B cell (primary cell): ENCODE results near the gene TEX14. TPM values are rescaled to one million over a fixed set of nuclear protein-coding genes. Genes with fewer than 3 reads are reported as not detected.
"Not testable (repeated sequence)": the region's sequence is repeated elsewhere in the genome, so short reads cannot be mapped to it uniquely, and the experiment has no call there.

ENCODE experiments used
- ATAC-seq: fragments of 200-7000 bp; cut with Tn5 transposase; one replicate; pipeline ENCODE4 v1.10.0; 2021; ENCODE audit warnings: low read depth, mild to moderate bottlenecking, moderate number of reproducible peaks, moderate library complexity
- CTCF ChIA-PET: fragments of 350-600 bp; sonication (Branson Sonifier 250); formaldehyde crosslinking; loops from one replicate; lab custom pipeline; 2021; ENCODE audit warnings: antibody characterized with exemption, inconsistent platforms; lab: Charles Lee
- POLR2A ChIA-PET: fragments of 350-600 bp; sonication (Branson Sonifier 250); formaldehyde crosslinking; loops from one replicate; lab custom pipeline; 2021; ENCODE audit warnings: antibody characterized with exemption; lab: Charles Lee
- DNase-seq: peaks from one replicate; pipeline ENCODE4 v3.0.0; 2013
- H2AFZ ChIP-seq: 2 replicates; pipeline ENCODE4 v1.6.1; 2012; ENCODE audit warnings: mild to moderate bottlenecking, low read depth, low read length; ENCODE audit not compliant: insufficient read depth, poor library complexity, severe bottlenecking
- H3K27ac ChIP-seq, 2 donors: 1 replicate in 1 of 2; 2 replicates in 1 of 2; pipeline ENCODE4 v1.5.1; 2012 to 2013; ENCODE audit warnings: low read length in 2 of 2, mild to moderate bottlenecking in 2 of 2, moderate library complexity in 1 of 2
- H3K27me3 ChIP-seq, 4 experiments: fragments of 200-600 bp in 1 of 4; sonication (generic) in 1 of 4; replicated peaks in 1 of 4; 1 replicate in 2 of 4; 2 replicates in 2 of 4; pipeline versions ENCODE4 v1.6.1 to v1.7.0; 2013 to 2016; ENCODE audit warnings: low read length in 3 of 4, mild to moderate bottlenecking in 2 of 4, mixed read lengths in 1 of 4, moderate library complexity in 1 of 4; ENCODE audit not compliant: insufficient read depth in 4 of 4, control insufficient read depth in 3 of 4; ENCODE audit errors: control extremely low read depth in 1 of 4
- H3K36me3 ChIP-seq, 2 experiments: replicated peaks in 1 of 2; 1 replicate in 1 of 2; 2 replicates in 1 of 2; pipeline versions ENCODE4 v1.6.1 to v1.7.1; 2013; ENCODE audit warnings: low read length in 1 of 2; ENCODE audit not compliant: insufficient read depth in 2 of 2, control insufficient read depth in 1 of 2; ENCODE audit errors: control extremely low read depth in 1 of 2, extremely low read depth in 1 of 2
- H3K4me1 ChIP-seq, 2 donors: fragments of 200-600 bp in 1 of 2; sonication (generic) in 1 of 2; 1 replicate in 1 of 2; 2 replicates in 1 of 2; pipeline versions ENCODE4 v1.5.1 to v1.6.1; 2013 to 2017; ENCODE audit warnings: low read length in 2 of 2; ENCODE audit not compliant: control insufficient read depth in 2 of 2, insufficient read depth in 2 of 2
- H3K4me2 ChIP-seq: replicated peaks from 2 replicates; pipeline ENCODE3; 2012; ENCODE audit warnings: mild to moderate bottlenecking, low read depth, low read length; ENCODE audit not compliant: poor library complexity, severe bottlenecking
- H3K4me3 ChIP-seq, 5 experiments: fragments of 200-600 bp in 1 of 5; sonication (generic) in 1 of 5; 1 replicate in 3 of 5; 2 replicates in 2 of 5; pipeline versions ENCODE4 v1.5.1 to v1.7.0; 2011 to 2016; ENCODE audit warnings: low read length in 4 of 5, mild to moderate bottlenecking in 4 of 5, low read depth in 2 of 5, control low read depth in 1 of 5, moderate library complexity in 1 of 5; ENCODE audit not compliant: insufficient read depth in 1 of 5; ENCODE audit errors: control extremely low read depth in 1 of 5, extremely low read depth in 1 of 5
- H3K79me2 ChIP-seq: fragments of 200-600 bp; sonication (generic); one replicate; pipeline ENCODE4 v1.6.0; 2016; ENCODE audit warnings: low read length; ENCODE audit not compliant: control insufficient read depth, insufficient read depth
- H3K9ac ChIP-seq: fragments of 200-600 bp; sonication (generic); 2 replicates; pipeline ENCODE4 v1.6.1; 2017; ENCODE audit warnings: mild to moderate bottlenecking, low read length, moderate library complexity
- H3K9me3 ChIP-seq, 3 donors: one replicate each; pipeline versions ENCODE4 v1.6.1 to v1.7.1; 2013; ENCODE audit warnings: low read length in 2 of 3; ENCODE audit not compliant: control insufficient read depth in 2 of 3, insufficient read depth in 1 of 3; ENCODE audit errors: control extremely low read depth in 1 of 3
- H4K20me1 ChIP-seq: 2 replicates; pipeline ENCODE4 v1.6.0; 2012; ENCODE audit warnings: mild to moderate bottlenecking, low read length; ENCODE audit not compliant: insufficient read depth, control insufficient read depth, poor library complexity, severe bottlenecking
- H3K27ac Mint-ChIP-seq: one replicate; pipeline ENCODE4 v1.8.0; 2021; ENCODE audit warnings: mixed read lengths
- H3K27me3 Mint-ChIP-seq: one replicate; pipeline ENCODE4 v1.8.0; 2021; ENCODE audit warnings: mixed read lengths
- H3K4me1 Mint-ChIP-seq: one replicate; pipeline ENCODE4 v1.8.0; 2021; ENCODE audit warnings: mixed read lengths
- H3K4me3 Mint-ChIP-seq: one replicate; pipeline ENCODE4 v1.8.0; 2021; ENCODE audit warnings: mixed read lengths
- H3K9me3 Mint-ChIP-seq: one replicate; pipeline ENCODE4 v1.8.0; 2022; ENCODE audit warnings: mixed read lengths; ENCODE audit not compliant: insufficient read depth
- CTCF ChIP-seq: fragments of 200-600 bp; IDR thresholded peaks from one replicate; pipeline ENCODE4 v1.8.0; 2022; ENCODE audit warnings: antibody characterized with exemption, mild to moderate bottlenecking
- EZH2 ChIP-seq: IDR thresholded peaks from 2 replicates; pipeline ENCODE4 v1.6.1; 2012; ENCODE audit warnings: borderline replicate concordance, low read depth, mild to moderate bottlenecking, moderate library complexity, low read length; ENCODE audit not compliant: insufficient read depth, poor library complexity, severe bottlenecking
- WGBS: methylation state at CpG from one replicate; pipeline ENCODE4 v1.1.5; 2013; ENCODE audit warnings: missing lambda C conversion rate; ENCODE audit not compliant: insufficient coverage; 5-methylcytosine and 5-hydroxymethylcytosine counted together
- intact Hi-C: fragments of 100-400 bp; cut with micrococcal nuclease; formaldehyde crosslinking; loops from one replicate; pipeline ENCODE4 v1.10.0; 2022
- polyA plus RNA-seq: library from polyadenylated mRNA; depleted of rRNA; stranded (reverse); fragments of >200 nt; gene quantifications from 2 replicates; pipeline ENCODE4 v1.2.3, GENCODE V29; 2012
- total RNA-seq, 2 donors: library from RNA; stranded (reverse); fragments of 120-200 nt in 1 of 2; gene quantifications; 1 replicate in 1 of 2; 2 replicates in 1 of 2; pipeline versions ENCODE4 v1.2.3 to v1.2.4, GENCODE V29; 2013 to 2022

The TEX14 gene
- total and polyA plus RNA-seq, 2 donors (not counting 1 experiment from before 2014, with no cell fraction given), result 0.10 to 0.20 TPM

- no peak overlapping the region for H3K27ac Mint-ChIP-seq
- WGBS, result 67% methylated on average over 8 of the region's 12 CpGs
- Histone ChIP-seq H3K36me3 (no peaks in the 10 kb centered on the region), H3K4me3 (no peak overlapping the region), H2AFZ (no peak overlapping the region), H3K27me3 (no peaks in the 10 kb centered on the region), H3K4me2 (no peak overlapping the region), H3K4me1 (no peaks in the 10 kb centered on the region), H3K27ac (no peak overlapping the region), H4K20me1 (no peaks in the 10 kb centered on the region), H3K9ac (no peak overlapping the region), H3K79me2 (no peaks in the 10 kb centered on the region), H3K9me3 (no peaks in the 10 kb centered on the region)
- DNase-seq (no peak), ATAC-seq (no peak)
- ChIA-PET POLR2A (no interaction called here), CTCF (no interaction called here)
- no peaks in the 10 kb centered on the region for H3K9me3 Mint-ChIP-seq
- TF ChIP-seq EZH2 (no peak), CTCF (no peak)
- no peaks in the 10 kb centered on the region for H3K4me1 Mint-ChIP-seq
- no peak overlapping the region for H3K4me3 Mint-ChIP-seq
- H3K27me3 Mint-ChIP-seq, result peaks cover 7% of the 10 kb centered on the region
- intact Hi-C loops, result no loop called here
Observed at GRCh38 chr17:58679263-58680037, 12.4 kb downstream of the TEX14 start.

- CTCF ChIA-PET, result not testable (repeated sequence)
Observed at GRCh38 chr17:58678287-58678686, 13.6 kb downstream of the TEX14 start.

More at GRCh38 chr17:58678287-58678686, 13.6 kb downstream of the TEX14 start:
- H3K4me2 ChIP-seq, H3K27ac ChIP-seq, H3K4me3 ChIP-seq, H3K4me1 Mint-ChIP-seq, POLR2A ChIA-PET, H3K4me1 ChIP-seq, H3K27ac Mint-ChIP-seq, H3K27me3 Mint-ChIP-seq, H3K9me3 Mint-ChIP-seq, H3K4me3 Mint-ChIP-seq, DNase-seq, ATAC-seq, H4K20me1 ChIP-seq, H3K9me3 ChIP-seq, H3K36me3 ChIP-seq, H3K9ac ChIP-seq, intact Hi-C loops, H3K79me2 ChIP-seq, H2AFZ ChIP-seq, H3K27me3 ChIP-seq: not testable (repeated sequence)
- WGBS, result 100% methylated on average over 2 of the region's 5 CpGs
